Skeletal muscle tissue (tissue), 4 donors: ENCODE data around the gene ITGB6. TPM values are rescaled to one million over a fixed set of nuclear protein-coding genes. Genes with fewer than 3 reads are reported as not detected.
A peak's percentile ranks its signal among the peaks of the same experiment; 100 is the strongest.

Experiments used
- H3K27ac ChIP-seq: one replicate; pipeline ENCODE4 v1.7.0; 2013; ENCODE audit warnings: mild to moderate bottlenecking, low read depth, low read length, inconsistent platforms
- H3K27me3 ChIP-seq, 3 donors: one replicate each; pipeline ENCODE4 v1.7.0; 2013; ENCODE audit warnings: low read length in 3 of 3; ENCODE audit not compliant: control insufficient read depth in 3 of 3, insufficient read depth in 3 of 3
- H3K36me3 ChIP-seq, 3 donors: one replicate each; pipeline ENCODE4 v1.7.0; 2013; ENCODE audit warnings: low read length in 3 of 3; ENCODE audit not compliant: control insufficient read depth in 3 of 3, insufficient read depth in 3 of 3
- H3K4me1 ChIP-seq, 3 donors: one replicate each; pipeline ENCODE4 v1.7.0; 2013; ENCODE audit warnings: low read length in 3 of 3, mild to moderate bottlenecking in 3 of 3; ENCODE audit not compliant: control insufficient read depth in 3 of 3, insufficient read depth in 3 of 3
- H3K4me3 ChIP-seq, 3 donors: one replicate each; pipeline ENCODE4 v1.7.0; 2013; ENCODE audit warnings: low read length in 3 of 3
- H3K9ac ChIP-seq, 3 donors: one replicate each; pipeline ENCODE4 v1.7.0; 2013; ENCODE audit warnings: low read length in 3 of 3, mild to moderate bottlenecking in 3 of 3, moderate library complexity in 2 of 3, low read depth in 1 of 3
- H3K9me3 ChIP-seq, 3 donors: one replicate each; pipeline ENCODE4 v1.7.0; 2013; ENCODE audit warnings: low read length in 3 of 3; ENCODE audit not compliant: control insufficient read depth in 3 of 3
- total RNA-seq: library from RNA; depleted of rRNA; stranded (reverse); fragments of >200 nt; gene quantifications from one replicate; pipeline ENCODE4 v1.2.3, GENCODE V29; 2014
- donor health status: Osteomylitis.

ITGB6 gene
- 17.2 TPM for total RNA-seq

GRCh38 chr2:160199683-160200389 lies at the start of gene ITGB6:
ITGB6 (minus strand) TSS chr2:160200272; CDS start chr2:160200063, 209 bp downstream.
- H3K36me3 ChIP-seq: peaks cover 4 to 8% (median 4%) of the 10 kb centered on the region in 3 donors
- no peak within 1 kb of the TSS for H3K27ac ChIP-seq
- H3K4me3 ChIP-seq: no peak within 1 kb of the TSS
- H3K9ac ChIP-seq: no peak within 1 kb of the TSS
- H3K4me1 ChIP-seq: peaks cover 3 to 27% (median 4%) of the 10 kb centered on the region in 3 donors
- H3K27me3 ChIP-seq: no peaks in the 10 kb centered on the region
- H3K9me3 ChIP-seq: no peaks in the 10 kb centered on the region

DNA sequence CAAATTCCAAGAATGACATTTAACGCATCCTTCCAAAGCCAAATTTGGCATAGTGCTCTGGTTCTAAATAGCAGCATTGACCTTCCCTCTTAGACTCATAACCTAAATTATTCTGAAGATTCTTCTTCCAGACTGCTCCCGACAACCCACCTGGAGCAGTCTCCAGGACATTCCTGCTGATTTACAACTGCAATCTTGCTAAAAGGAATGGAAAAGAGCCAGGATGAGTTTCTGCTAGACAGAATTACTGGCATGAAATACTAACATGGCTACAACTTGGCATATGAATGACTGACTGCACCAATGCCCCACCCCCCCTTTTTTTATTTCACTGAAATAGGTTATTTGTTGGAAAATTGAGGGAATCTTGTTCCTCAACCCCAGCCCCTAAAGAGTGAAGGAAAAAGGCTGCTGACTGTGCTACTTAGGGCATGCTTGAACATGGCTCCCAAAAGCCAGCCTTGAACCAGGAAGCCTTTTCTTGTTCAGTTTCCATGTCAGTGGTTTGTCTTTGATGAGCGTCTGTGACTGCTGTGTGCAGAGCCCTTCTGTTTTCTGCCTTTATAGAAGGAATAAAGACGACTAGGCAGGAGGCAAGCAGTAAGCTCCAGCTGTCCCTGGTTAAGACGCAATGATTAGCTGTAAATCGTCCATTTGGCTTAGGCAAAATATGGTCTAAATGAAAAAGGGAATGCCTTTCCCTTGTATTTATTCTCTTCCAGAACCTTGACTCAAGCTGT lies 47.4 kb upstream of the ITGB6 start:
- peak overlapping the region; percentile 93 for H3K27ac ChIP-seq
- peak overlapping the region; percentile 3 to 32 (median 32) for H3K4me3 ChIP-seq
- H3K4me1 ChIP-seq: peaks cover 58 to 78% (median 65%) of the 10 kb centered on the region in 3 donors
- peaks cover 0 to 3% (median 0%) of the 10 kb centered on the region in 3 donors for H3K36me3 ChIP-seq
- H3K27me3 ChIP-seq: no peaks in the 10 kb centered on the region
- H3K9ac ChIP-seq: peak overlapping the region in 1 of 3 donors; percentile 27
- H3K9me3 ChIP-seq: no peaks in the 10 kb centered on the region

DNA sequence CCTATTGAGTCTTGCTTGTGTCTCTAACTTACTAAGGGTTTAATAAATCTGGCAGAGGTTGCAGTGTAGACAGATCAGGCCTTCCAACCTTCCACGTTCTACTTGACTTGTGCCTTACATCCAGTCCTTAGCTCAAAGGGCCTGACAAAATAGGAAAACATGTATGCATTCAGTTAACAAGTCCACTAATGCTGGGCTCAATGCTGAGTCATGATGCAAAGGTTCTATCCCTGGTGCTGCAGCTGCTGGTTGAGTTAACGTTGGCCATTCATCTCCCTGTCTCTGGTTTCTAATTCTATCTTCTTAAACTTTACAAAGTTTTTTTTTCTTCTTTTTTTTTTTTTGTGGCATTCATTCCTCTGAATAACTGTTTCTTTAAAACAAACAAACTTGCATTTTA lies 46.3 kb upstream of the ITGB6 start:
- H3K4me1 ChIP-seq: peaks cover 68 to 86% (median 76%) of the 10 kb centered on the region in 3 donors
- H3K27ac ChIP-seq: peak overlapping the region; percentile 93
- no peak overlapping the region for H3K9ac ChIP-seq
- H3K36me3 ChIP-seq: peaks cover 0 to 3% (median 0%) of the 10 kb centered on the region in 3 donors
- no peak overlapping the region for H3K4me3 ChIP-seq
- no peaks in the 10 kb centered on the region for H3K27me3 ChIP-seq
- H3K9me3 ChIP-seq: no peaks in the 10 kb centered on the region

DNA sequence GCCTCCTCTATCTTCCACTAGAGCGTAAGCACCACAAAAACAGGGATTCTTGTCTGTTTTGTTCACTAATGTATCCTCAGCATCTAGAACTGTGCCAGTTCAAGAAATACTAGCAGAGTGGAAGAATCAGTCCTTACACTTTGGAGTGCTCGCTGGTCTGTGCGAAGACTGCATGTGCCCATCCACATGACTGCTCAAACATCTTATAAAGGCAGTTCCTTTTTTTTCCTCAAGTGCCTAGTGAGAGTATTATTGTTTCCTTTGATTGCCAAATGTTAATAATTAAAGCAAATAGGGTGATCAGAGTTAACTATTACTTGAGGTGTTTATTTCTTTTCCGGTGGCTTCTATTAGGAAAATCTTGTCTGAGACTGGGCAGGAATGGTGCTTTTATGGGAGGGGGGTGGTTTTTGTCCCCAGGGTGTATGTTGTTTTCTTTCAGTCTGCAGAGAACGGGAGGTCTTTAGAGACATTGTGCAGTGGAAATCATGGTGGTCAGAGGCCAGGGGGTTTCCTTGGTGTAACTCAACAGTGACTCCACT lies 45.6 kb upstream of the ITGB6 start:
- peak overlapping the region; percentile 93 for H3K27ac ChIP-seq
- no peaks in the 10 kb centered on the region for H3K9me3 ChIP-seq
- peaks cover 0 to 3% (median 0%) of the 10 kb centered on the region in 3 donors for H3K36me3 ChIP-seq
- no peaks in the 10 kb centered on the region for H3K27me3 ChIP-seq
- H3K9ac ChIP-seq: no peak overlapping the region
- H3K4me3 ChIP-seq: no peak overlapping the region
- H3K4me1 ChIP-seq: peaks cover 71 to 87% (median 80%) of the 10 kb centered on the region in 3 donors

GRCh38 chr2:160242893-160243564 lies 43.0 kb upstream of the ITGB6 start:
- Histone ChIP-seq H3K27me3 (no peaks in the 10 kb centered on the region), H3K4me1 (peaks cover 74 to 91% (median 80%) of the 10 kb centered on the region in 3 donors), H3K27ac (peak overlapping the region; percentile 93), H3K4me3 (peak overlapping the region; percentile 28 to 46 (median 45)), H3K9ac (peak overlapping the region; percentile 2 to 52 (median 50)), H3K9me3 (no peaks in the 10 kb centered on the region), H3K36me3 (no peaks in the 10 kb centered on the region)

DNA sequence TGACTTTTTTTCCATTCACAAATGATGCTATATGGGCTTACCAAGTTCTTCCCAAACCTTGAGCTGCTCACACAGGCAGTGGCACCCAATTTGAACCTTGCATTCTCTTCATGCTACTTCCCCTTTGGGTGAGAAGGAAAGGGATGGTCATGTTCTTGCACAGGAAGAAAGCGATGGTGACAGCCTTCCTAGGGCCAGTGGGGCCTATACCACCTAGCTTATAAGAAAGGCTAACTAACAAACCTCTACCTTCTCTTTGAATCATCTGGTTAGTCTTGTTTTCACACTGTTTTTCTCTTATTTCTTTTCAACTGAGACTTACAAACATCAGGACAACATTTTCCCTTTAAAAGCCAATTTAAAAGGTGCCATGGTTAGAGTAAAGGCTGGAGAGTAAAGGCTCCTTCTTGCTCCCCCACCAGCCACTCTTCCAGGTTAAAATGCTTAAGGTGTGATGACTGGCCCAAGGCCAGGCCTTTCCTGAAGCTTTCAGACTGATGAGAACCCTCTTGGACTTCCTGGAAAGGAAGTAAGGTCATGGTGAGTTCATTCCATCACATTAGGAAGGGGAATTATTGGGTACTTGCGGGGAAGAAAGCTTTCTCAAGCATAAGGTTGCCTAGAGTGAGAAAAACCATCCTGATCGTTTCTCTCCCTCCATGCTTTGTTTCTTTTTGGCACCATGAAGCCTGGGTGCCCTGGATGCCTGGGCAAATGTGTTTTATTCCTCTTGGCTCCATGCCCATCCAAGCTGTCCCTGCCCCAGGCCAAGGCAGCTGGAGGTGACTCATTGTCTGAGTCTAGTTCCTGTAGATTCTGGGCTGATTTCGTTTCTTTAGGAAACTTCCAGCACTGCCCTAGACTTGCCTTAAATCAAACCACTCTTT lies 41.4 kb upstream of the ITGB6 start:
- Histone ChIP-seq H3K4me1 (peaks cover 73 to 91% (median 79%) of the 10 kb centered on the region in 3 donors), H3K27ac (peak overlapping the region; percentile 93), H3K36me3 (no peaks in the 10 kb centered on the region), H3K9ac (peak overlapping the region; percentile 11 to 50 (median 46)), H3K4me3 (peak overlapping the region; percentile 4 to 34 (median 15)), H3K27me3 (no peaks in the 10 kb centered on the region), H3K9me3 (no peaks in the 10 kb centered on the region)

- H3K27ac ChIP-seq: peak overlapping the region; percentile 93
- H3K27me3 ChIP-seq: no peaks in the 10 kb centered on the region
- no peak overlapping the region for H3K4me3 ChIP-seq
- H3K36me3 ChIP-seq: no peaks in the 10 kb centered on the region
- no peak overlapping the region for H3K9ac ChIP-seq
- H3K4me1 ChIP-seq: peaks cover 55 to 70% (median 61%) of the 10 kb centered on the region in 3 donors
- H3K9me3 ChIP-seq: no peaks in the 10 kb centered on the region
Measured at GRCh38 chr2:160239436-160239835, 39.4 kb upstream of the ITGB6 start.

GRCh38 chr2:160238392-160238791 lies 38.3 kb upstream of the ITGB6 start:
- Histone ChIP-seq H3K27ac (peak overlapping the region; percentile 56), H3K36me3 (no peaks in the 10 kb centered on the region), H3K9me3 (no peaks in the 10 kb centered on the region), H3K9ac (peak overlapping the region in 1 of 3 donors; percentile 46), H3K4me1 (peaks cover 49 to 61% (median 51%) of the 10 kb centered on the region in 3 donors), H3K27me3 (no peaks in the 10 kb centered on the region), H3K4me3 (peak overlapping the region in 2 of 3 donors; percentile 1 to 22)

DNA sequence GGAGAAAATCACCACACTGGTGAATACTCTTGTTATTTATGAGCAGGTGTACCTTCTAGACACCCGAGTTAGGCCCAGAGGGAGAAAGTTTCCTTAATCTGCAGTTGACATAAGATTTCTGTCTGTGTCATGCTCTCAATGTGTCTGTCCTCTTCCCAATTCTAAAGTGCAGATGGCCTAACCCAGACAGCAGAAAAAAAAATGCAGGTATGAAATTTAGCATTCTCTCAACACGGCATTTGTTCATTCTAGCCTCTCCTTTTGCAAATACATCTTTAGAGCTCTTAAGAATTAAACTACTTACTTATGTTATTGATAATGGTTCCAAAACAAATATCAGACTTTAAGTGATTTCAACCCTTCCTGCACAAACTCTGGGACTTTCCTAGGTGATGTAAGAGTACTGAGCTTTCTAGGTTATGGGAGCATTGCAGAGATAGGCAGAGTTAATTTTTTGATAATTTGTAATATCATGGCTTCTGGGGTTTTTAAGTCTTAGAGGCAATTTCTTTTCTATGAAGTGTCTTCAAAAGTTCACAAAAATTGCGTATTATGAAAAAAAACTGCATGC lies 32.9 kb upstream of the ITGB6 start:
- Histone ChIP-seq H3K27me3 (no peaks in the 10 kb centered on the region), H3K4me3 (no peak overlapping the region), H3K9ac (no peak overlapping the region), H3K9me3 (no peaks in the 10 kb centered on the region), H3K4me1 (peaks cover 33 to 41% (median 34%) of the 10 kb centered on the region in 3 donors), H3K27ac (no peak overlapping the region), H3K36me3 (no peaks in the 10 kb centered on the region)
